EL (cell line): ENCODE measurements around the gene FAM222A.
A peak's percentile ranks its signal among the peaks of the same experiment; 100 is the strongest.

Experiments
- DNase-seq: peaks from one replicate; pipeline ENCODE4 v3.0.0-alpha.2; 2016

Gene FAM222A

DNA sequence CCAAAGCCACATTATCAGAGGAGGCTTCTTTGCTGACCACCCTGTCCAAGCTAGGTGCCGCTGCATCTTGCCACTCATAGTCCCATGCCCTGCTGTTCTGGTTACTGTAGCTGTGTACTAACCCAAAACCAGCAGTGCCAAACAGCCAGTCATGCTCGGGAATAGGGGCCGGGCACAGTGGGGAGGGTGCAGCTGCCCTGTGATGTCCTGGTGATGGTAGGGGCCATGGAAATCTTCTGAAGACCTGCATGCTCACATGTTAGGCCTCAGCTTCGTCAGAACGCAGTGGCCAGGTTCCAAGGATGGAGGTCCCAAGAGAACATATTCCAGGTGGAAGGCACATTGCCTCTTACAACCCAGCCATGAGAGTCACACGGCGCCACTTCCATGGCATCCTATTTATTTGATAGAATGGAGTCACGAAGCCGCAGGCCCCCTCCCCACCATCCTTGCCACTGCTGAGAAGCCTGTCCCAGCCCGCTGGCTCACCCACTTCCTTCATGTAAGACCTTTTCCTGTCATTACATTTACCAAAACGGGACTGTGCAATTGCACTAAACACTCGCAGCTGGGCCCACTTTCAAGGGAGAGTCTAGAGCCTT lies 48.5 kb downstream of the FAM222A start:
- DNase-seq: no peak

GRCh38 chr12:109762673-109763191 lies 49.1 kb downstream of the FAM222A start:
- DNase-seq: no peak

- DNase-seq: peak; percentile 77
Measured at GRCh38 chr12:109763201-109763841, 49.7 kb downstream of the FAM222A start.

GRCh38 chr12:109764123-109764522 lies 50.5 kb downstream of the FAM222A start:
- no peak for DNase-seq

- no peak for DNase-seq
Measured at GRCh38 chr12:109764776-109765445, 51.3 kb downstream of the FAM222A start.

DNA sequence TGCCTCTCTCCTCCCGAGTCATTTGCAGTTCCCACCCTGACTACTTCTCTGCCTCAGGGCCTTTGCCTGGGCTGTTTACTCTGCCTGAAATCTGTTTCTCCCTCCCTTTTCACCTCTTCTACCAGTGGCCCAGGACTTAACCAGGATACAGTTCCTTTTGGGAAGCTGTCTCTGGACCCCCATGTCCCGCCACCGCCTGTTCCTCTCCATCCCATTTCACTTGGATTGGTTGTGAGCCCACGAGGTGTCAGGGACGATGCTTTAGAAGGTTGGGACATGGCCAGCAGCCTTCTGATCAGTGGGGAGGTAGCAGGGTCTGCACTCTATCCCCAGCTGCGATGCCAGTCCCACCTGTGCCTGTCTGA lies 51.8 kb downstream of the FAM222A start:
- DNase-seq: no peak

DNA sequence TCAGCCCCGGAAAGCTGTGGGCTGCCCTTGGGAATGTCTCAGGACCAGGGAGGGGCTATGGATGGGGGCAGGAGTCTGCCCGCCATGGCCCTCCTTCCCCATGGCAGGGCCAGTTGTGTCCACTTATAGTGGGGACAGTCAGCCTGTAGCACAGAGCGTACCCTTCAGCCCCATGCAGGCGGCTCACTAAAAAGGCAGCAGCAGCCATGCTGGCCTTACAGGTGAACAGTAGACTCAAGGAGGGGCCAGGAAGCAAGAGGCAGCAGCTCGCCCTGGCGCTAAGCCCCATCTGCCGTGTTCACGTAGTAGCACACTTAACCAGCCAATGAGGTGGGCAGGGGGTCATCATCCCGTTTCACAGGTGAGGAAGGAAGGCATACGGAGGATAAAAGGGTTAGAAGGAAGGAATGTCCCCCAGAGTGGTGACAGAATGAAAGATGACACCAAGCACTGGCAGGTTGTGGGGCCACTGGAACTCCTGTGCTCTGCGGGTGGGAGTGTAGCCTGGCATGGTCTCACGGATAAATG lies 52.7 kb downstream of the FAM222A start:
- no peak for DNase-seq

- DNase-seq: no peak
Measured at GRCh38 chr12:109767456-109767855, 53.8 kb downstream of the FAM222A start.

- DNase-seq: no peak
Measured at GRCh38 chr12:109767991-109768900, 54.6 kb downstream of the FAM222A start.

DNA sequence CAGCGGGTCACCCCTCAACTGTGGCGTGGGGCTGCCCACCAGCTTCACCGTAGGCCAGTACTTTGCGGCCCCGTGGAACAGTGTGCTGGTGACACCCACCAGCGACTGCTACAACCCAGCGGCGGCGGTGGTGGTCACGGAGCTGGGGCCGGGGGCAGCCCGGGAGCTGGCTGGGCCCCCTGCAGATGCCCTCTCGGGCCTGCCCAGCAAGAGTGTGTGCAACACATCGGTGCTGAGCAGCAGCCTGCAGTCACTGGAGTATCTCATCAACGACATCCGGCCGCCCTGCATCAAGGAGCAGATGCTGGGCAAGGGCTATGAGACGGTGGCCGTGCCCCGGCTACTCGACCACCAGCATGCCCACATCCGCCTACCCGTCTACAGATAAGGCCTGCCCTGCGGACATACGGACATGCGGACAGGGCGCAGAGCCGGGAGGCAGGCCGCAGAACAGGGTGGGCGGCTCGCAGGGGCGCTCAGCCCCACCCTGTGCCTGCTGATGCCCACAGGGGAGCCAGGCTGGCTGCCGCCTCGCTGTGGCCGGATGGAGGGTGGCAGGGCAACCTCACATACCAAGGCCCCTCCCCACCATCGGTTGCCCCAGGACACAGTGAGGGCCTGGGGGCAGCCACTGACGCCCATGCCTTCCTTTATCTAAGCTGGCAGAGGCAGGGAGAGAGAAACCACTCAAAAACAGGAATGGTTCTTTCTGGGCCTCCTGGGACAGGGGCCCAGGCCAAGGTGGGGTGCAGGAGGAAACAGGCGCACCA lies 55.5 kb downstream of the FAM222A start:
- DNase-seq: no peak

- no peak for DNase-seq
Measured at GRCh38 chr12:109770104-109770860, 56.7 kb downstream of the FAM222A start.

- DNase-seq: no peak
Measured at GRCh38 chr12:109770861-109771670, 57.4 kb downstream of the FAM222A start.

- no peak for DNase-seq
Measured at GRCh38 chr12:109771746-109772621, 58.4 kb downstream of the FAM222A start.

- no peak for DNase-seq
Measured at GRCh38 chr12:109772622-109773321, 59.1 kb downstream of the FAM222A start.

- no peak for DNase-seq
Measured at GRCh38 chr12:109773384-109774011, 59.9 kb downstream of the FAM222A start.

- DNase-seq: peak; percentile 68
Measured at GRCh38 chr12:109775172-109775881, 61.7 kb downstream of the FAM222A start.

DNA sequence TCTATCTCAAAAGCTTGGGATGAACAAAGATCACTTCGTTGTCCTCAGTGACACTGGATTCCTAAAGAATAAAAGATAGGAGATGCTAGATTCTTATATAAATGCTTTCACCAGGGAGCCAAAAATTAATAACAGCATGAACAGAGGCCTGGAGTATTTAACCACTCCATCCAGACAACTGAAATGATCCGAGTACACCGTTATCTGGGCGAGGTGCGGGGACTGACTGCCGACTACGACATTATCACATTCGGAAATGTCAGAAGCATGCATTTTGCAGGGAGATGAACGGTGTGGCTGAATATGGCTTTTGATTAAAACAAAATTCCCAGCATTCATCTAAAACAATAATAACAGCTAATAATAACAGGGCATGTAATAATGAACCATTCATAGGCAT lies 63.0 kb downstream of the FAM222A start:
- DNase-seq: no peak
